TTC549 (cell line): Measurements from ENCODE around the gene KBTBD3.

ENCODE experiments used
- FAIRE-seq: peaks from 2 replicates; lab custom pipeline; 2012; peaks lifted over from hg19 to GRCh38; lab: Jason Lieb, UNC

Gene KBTBD3, protein sequence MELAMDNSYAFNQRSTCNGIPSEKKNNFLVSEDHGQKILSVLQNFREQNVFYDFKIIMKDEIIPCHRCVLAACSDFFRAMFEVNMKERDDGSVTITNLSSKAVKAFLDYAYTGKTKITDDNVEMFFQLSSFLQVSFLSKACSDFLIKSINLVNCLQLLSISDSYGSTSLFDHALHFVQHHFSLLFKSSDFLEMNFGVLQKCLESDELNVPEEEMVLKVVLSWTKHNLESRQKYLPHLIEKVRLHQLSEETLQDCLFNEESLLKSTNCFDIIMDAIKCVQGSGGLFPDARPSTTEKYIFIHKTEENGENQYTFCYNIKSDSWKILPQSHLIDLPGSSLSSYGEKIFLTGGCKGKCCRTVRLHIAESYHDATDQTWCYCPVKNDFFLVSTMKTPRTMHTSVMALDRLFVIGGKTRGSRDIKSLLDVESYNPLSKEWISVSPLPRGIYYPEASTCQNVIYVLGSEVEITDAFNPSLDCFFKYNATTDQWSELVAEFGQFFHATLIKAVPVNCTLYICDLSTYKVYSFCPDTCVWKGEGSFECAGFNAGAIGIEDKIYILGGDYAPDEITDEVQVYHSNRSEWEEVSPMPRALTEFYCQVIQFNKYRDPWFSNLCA

GRCh38 chr11:106076919-106077608 lies at the start of gene KBTBD3:
Gene KBTBD3 (minus strand): TSS chr11:106077347. CDS start chr11:106059097, 18,250 bp downstream.
- FAIRE-seq, result peak; percentile 81

- no peak for FAIRE-seq
Observed at GRCh38 chr11:106121570-106122320, 44.6 kb upstream of the KBTBD3 start.

DNA sequence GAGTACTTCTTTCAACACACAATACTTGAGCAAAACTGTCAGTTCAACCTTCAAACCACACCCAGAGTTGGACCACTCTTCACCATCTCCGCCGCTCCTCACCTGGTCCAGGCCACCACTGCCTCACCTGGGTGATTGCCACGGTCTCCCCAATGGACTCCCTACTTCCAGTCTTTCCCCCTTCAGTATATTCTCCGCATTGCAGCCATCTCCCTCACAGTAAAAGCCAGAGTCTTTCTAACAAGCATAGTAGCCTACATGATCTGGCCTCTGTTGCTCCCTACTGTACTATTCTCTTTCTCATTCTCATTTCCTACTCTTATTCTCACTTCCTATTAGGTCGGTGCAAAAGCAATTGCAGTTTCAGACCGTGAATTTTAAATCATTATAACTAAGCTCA lies 28.8 kb upstream of the KBTBD3 start:
- no peak for FAIRE-seq

GRCh38 chr11:106101819-106102218 lies 24.7 kb upstream of the KBTBD3 start:
- no peak for FAIRE-seq

- no peak for FAIRE-seq
Observed at GRCh38 chr11:106101370-106101769, 24.2 kb upstream of the KBTBD3 start.

DNA sequence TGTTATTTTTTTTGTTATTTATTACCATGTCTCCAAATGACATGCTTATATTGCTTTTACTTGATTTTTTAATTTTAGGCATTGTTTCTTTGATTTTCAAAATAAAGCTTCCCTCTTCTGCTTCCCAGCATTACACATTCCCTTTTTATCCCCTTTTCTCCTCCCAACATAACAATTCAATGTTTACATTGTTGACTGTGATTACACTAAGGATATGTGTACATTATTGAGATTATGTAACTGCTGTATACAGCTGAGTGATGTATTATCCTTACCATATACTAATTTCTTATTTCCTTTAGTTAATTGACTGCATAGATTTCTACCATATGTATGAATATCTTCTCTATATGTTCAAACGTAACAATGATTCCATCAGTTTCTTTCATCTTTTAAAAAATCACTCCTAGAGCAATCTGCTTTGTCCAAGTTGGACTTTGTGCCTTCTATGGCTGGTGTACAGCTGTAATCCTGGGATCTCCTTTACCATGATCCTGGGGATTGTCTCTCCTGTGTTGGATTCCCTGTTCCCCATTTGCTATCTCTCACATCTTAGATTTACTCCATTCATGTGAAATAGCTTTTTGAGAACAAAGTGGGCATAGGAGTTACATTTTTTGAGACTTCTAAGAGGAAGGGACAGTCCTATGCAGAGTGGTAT lies 21.9 kb upstream of the KBTBD3 start:
- no peak for FAIRE-seq

DNA sequence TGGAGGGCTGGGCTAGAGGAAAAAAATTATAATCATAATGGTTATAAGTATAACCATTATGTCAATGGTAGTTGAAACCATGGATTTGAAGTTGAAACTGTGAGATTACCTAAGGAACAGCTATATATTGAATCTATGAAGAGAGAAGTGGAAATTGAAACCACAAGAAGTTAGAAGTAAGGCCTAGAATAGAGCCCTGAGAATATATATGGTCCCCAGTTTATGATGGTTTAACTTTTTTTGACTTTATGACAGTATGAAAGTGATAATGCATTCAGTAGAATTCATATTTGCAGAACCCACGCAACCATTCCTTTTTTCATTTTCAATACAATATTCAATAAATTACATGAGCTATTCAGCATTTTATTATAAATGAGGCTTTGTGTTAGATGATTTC lies 15.3 kb upstream of the KBTBD3 start:
- FAIRE-seq, result no peak

DNA sequence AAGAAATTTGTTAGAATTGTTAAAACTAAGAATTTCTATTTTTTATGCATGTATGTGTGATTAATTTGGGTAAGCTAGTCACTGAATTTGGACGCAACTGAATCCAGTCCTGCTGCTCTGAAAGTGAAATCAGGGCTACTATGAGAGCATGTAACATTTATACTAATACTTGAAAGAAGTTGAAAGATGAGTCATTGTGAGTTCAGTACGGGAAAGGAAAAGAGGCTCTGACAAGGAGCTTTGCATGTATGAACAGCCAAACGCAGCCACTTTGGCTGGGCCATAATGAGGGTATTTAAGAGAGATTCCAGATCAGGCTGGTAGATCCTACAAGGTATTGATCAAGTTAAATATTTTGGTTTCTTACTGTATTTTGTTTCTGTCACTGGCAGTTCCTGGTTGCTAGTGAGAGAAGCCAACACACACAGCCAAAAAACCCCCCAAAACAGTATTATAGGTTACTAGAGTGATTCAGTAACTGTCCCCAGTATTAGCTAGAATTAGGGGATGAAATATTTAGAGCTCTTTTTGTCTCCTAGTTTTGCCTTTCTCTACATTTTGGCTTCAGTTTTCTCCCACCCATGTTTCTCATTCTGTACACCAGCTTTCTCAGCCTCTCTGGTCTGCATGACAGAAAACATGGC lies 14.5 kb upstream of the KBTBD3 start:
- no peak for FAIRE-seq

- FAIRE-seq, result no peak
Observed at GRCh38 chr11:106088896-106089295, 11.7 kb upstream of the KBTBD3 start.

DNA sequence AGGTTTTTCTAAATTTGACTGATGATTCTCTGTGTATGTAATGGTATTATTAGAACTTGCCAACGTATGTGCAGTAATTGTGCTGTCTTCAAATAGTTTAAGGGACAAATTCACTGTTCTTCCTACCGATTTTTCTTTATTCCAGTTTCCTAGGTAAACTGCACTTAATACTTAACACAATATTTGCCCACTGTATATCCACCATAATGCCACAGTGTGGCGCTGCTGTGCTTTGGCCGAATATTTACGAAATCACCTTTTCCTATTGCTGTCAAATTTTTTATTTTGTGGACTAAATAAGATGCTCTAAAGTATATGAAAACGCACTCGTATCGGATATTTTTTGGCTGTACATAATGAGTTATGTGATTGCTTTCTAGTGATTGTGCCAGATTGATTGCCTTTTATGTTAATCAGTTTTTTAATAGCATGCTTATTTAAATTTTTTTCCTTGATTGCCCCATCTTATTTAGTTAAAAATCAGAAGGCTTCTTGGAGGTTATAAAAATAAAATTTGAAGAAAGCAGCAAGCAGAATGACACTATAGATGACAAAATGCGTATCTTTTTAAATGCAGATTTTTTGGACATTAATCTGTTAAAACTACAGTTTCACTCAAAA lies 10.8 kb upstream of the KBTBD3 start:
- FAIRE-seq, result peak; percentile 77

DNA sequence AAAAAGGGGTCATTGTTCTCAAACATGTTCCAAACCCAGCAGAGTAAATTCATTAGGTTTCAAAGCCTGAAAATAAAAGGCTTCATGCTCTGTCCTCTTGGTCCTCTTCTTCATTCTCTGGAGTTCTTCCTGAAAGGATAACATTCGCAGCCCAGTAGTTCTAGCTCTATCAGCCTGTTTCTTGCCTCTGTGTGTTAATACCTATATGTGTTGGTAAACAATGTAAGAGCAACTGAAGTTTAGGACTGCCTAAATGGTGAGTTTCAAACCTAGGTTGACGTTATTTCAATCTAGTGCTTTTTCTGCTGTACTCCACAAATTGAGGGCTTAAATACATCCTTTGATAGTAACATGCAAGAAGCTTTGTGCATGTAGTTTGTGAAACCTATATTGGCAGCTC lies 9.7 kb upstream of the KBTBD3 start:
- peak; percentile 42 for FAIRE-seq

DNA sequence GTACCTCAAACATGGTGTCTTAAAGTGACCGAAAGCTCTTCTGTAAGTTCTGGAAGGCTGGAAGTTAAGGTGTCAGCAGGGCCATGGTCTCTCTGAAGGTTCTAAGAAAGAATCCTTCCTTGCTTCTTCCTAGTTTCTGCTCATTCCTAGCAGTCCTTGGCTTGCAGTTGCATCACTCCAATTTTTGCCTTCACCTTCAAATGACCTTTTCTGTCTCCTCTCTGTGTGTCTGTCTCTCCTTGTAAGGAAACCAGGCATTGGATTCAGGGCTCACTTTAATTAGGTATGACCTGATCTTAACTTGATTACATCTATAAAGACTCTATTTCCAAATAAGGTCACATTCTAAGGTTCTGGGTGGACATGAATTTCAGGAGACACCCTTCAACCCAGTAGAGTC lies 9.0 kb upstream of the KBTBD3 start:
- no peak for FAIRE-seq

GRCh38 chr11:106082096-106082495 lies 4.9 kb upstream of the KBTBD3 start:
- FAIRE-seq, result no peak

DNA sequence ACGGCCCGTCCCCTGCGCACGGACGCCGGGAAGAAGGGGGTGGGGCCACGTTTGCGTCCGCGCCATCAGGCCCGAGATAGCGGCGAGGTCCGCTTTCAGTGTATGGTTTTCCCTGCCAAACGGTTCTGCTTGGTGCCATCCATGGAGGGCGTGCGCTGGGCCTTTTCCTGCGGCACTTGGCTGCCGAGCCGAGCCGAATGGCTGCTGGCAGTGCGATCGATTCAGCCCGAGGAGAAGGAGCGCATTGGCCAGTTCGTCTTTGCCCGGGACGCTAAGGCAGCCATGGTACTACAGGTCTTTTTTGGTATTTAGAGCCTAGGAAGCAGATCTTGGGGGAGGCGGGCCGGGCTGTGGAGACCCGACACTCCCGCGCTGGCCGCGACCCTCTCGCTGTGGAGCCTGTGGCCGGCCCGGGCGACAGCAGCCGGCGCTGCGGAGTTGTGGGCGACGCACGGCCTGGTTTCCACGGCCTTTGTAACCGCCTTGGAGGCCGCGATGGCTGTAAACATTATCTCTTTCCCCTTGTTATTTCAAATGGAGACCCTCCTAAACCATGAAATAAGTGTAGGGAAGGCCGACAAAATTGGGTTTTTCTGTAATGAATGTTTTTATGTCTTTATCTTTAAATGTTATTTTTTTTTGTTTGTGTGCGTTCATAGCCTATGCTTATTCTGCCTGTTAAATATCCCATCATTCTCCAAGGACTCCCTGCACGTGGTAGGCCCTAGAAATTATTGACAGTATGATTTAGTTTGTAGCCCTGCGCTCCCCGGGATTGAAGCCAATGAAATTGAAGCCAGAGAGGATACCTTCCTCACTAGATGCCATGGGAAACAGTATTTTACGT lies 685 bp upstream of the KBTBD3 start, which contains the start of gene AASDHPPT:
Gene AASDHPPT, plus strand, starts transcription at position 54 of the 847 bp plus-strand sequence. Its CDS starts 49 bp downstream, at position 103.
- FAIRE-seq, result no peak

GRCh38 chr11:106076171-106076918 lies 802 bp downstream of the KBTBD3 start:
- FAIRE-seq, result no peak

- FAIRE-seq, result no peak
Observed at GRCh38 chr11:106072804-106073203, 4.3 kb downstream of the KBTBD3 start.

GRCh38 chr11:106070606-106071005 lies 6.5 kb downstream of the KBTBD3 start:
- no peak for FAIRE-seq

GRCh38 chr11:106063009-106063408 lies 14.1 kb downstream of the KBTBD3 start:
- FAIRE-seq, result no peak
